NCI-H146 treated with DMSO at 0.1 percent for 48 hours (cell line): ENCODE data around the gene PPIH.
"Not testable (repeated sequence)": the region's sequence is repeated elsewhere in the genome, so short reads cannot be mapped to it uniquely, and the experiment has no call there.

Experiments
- DNase-seq: peaks from one replicate; lab custom pipeline; 2025; ENCODE audit not compliant: unreplicated experiment; lab: John Stamatoyannopoulos, UW

The PPIH gene

DNA sequence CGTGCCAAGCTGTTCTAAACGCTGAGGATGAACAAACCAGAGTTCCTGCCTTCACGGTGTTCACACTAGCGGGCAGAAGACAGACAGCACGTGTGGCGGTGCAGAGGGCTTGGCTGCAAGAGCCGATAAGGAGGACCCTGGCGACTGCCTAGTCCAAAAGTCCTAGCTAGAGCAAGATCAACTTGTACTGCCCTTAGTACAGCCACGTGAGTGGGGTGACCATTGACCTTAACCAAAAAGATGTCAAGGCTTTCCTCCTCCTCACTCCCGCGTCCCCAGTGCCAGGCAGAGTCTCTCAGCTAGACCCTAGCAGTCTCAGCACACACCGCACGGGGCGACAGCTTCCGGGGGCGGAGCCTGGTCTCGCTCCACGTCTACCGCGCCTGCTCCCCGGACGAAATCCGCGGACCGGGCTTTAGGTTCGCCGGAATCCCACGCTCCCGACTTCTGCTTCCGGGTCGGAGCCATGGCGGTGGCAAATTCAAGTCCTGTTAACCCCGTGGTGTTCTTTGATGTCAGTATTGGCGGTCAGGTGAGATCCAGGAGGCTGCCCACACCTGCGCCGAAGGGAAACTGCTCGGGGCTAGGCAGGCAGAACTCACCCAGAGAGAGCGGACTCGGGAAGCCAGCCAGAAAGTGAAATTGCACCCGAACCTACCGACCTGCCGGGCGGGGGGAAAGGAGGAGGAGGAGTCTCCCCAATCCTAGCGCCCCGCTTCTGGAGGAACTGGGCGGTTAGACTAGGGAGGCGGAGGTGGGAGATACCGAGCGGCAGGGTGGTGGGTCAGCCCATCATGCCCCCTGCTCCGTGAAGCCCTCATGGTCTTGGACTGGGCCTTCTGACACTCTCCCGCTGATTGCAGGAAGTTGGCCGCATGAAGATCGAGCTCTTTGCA, at the start of gene PPIH:
Gene PPIH, plus strand, starts transcription at position 443 of the 896 bp plus-strand sequence. Its CDS starts 24 bp downstream, at position 467.
- peak; percentile 84 for DNase-seq

DNA sequence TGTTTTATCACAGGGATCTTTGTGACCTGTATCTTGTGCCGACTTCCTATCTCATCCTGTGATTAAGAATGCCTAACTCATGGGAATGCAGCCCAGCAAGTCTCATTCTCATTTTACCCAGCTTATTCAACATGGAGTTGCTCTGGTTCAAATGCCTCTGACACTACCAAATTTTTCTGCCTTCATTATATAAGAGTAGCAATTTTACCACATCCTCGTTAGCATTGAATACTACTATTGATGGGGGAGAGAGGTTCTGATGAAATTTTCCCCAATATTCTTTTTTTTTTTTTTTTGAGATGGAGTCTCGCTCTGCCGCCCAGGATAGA, 44.5 kb upstream of the PPIH start:
- DNase-seq, result no peak

DNA sequence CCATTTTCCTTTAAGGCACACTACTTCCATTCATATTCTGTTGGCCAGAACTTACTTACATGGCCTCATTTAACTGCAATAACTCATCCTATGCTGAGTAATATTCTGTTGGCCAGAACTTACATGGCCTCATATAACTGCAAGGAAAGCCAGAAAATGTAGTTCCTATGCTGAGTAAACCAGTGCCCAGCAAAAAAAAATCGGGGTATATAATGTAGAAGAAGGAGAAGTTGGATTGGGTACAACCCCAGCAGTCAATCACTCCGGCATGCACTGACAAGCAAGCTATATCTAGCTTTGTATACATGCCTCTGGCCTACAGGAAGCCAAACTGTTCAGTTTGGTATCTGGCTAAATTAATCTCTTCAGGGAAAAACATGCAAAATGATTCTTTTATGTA, 39.4 kb upstream of the PPIH start:
- DNase-seq, result no peak

DNA sequence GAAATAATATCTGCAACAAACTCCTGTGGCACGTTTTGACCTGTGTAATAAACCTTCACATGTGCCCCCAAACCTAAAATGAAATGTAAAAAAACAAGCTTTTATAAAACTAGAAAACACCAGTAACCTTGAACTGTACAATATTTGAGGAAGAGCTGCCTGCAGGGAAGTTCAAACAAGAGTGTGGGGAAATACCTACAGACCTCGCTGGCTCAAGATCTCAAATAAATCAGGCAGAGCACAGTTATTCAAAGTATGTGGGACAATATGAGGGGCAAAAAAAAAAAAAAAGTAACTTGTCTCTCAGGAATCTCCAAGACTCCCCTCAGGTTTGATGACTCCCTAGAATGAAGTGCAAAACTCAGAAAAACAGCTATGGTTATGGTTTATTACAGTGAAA, 37.9 kb upstream of the PPIH start:
- no peak for DNase-seq

DNA sequence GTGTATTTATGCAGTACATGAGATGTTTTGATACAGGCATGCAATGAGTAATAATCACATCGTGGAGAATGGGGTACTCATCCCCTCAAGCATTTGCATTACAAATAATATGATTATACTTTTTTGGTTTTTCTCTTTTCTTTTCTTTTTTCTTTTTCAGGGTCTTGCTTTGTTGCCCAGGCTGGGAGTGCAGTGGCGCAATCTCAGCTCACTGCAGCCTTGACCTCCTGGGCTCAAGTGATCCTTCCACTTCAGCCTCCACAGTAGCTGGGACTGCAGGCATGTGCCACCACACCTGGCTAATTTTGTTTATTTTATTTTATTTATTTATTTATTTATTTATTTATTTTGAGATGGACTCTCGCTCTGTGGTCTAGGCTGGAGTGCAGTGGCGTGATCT, 37.0 kb upstream of the PPIH start:
- not testable (repeated sequence) for DNase-seq

DNA sequence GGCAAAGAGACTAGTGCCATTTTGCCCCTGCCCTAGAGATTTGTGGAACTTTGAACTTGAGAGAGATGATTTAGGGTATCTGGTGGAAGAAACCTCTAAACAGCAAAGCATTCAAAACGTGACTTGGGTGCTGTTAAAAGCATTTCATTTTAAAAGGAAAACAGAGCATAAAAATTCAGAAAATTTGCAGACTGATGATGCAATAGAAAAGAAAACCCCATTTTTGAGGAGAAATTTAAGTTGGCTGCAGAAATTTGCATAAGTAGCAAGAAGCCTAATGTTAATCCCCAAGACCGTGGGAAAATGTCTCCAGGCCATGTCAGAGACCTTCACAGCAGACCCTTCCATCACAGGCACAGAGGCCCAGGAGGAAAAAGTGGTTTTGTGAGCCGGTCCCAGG, 31.0 kb upstream of the PPIH start:
- not testable (repeated sequence) for DNase-seq

DNA sequence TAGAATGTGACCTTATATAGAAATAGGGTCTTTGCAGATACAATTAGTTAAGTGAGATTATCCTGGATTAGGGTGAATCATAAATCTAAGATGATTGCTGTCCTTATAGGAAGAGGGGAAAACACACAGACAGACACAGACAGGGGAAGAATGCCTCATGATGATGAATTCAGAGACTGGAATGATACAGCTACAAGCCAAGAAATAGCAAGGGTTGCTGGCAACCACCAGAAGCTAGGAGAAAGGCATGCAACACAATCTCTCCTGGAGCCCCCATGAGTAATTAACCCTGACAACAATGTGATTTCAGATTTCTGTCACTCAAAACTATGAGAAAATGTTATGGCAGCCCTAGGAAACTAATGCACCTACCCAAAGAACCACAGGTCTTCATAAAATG, 19.1 kb upstream of the PPIH start:
- DNase-seq, result no peak

DNA sequence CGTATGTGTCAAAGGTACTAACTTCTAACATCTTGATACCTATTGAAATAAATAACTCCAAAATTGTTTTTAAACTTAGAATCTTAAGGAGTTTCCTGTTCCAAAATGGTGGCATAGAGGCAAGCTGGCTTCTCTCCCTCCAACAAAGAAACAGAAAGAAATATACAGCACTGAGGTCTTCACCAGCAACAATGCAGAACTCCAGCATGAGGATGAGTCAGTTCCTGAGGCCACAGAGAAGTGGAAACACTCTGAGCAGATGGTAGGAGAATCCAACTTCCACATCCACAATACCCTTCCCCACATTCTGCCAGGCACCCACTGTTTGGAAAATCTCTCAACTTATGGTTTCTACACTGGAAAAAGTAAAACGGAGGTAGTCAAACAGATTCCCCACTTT, 12.2 kb upstream of the PPIH start:
- no peak for DNase-seq

DNA sequence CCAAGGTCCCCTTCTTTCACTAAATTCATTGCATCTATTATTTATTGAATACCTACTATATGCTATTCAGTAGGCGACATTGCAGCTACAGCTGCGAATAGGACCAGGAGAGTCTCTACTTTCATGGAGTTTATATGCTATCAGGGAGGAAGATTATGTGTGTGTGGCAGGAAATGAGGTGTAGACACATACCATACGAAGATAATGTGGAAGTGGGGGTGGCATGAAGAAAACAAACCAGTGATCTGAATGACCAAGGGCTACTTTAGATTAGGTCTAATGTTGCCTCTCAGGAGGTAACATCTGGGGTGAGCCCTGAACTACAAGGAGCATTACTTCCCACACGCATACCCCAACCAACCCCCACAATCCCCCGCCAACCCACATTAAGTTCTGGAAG, 1.0 kb upstream of the PPIH start:
- DNase-seq, result no peak

DNA sequence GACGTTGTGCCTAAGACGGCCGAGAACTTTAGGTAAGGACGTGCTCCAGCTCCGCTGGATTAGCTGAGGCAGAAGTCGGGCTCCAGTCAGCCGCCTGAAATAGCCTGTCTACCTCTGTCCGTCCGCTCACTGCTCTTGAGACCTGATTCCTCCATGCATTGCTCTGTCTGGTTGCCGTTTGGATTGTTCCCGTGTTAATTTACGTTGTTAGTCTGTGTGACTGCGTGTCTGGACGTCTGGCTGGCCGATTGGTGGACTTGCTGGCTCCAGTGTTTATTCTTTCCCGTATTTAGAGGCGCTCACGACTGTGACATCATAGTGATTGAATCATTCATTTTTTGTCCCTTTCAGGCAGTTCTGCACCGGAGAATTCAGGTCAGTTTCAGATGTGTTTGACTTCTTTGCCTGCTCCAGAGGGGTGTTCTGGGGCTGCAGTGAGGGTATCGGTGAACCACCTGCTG, 684 bp downstream of the PPIH start:
- DNase-seq, result no peak

DNA sequence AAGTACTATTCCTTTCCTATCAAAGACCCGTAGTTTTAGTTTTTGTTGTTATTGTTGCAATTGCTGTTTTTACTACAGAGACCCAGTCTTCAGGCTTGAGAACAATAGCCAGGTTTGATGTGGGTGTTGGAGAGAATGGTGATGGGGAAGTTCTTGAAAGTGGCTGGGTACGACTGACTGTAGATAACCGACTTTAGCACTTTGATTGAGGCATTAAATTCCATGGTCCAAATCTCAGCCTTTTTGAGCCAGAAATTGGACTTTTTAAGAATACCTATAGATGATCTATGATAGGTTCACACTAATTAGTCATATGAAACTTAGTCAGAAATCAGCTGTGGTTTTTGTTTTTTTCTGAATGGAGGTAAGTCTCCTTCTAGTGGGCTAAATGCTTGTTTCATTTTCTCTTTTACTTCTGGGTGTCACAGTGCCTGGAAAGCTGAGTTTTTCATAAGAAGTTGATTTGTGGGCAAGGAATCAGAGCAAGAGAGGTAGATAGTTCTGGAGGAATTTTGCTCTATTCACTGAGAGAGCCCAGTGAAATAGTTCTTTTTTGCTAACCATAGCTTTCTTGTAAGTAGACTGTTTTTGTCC, 2.8 kb downstream of the PPIH start:
- no peak for DNase-seq

DNA sequence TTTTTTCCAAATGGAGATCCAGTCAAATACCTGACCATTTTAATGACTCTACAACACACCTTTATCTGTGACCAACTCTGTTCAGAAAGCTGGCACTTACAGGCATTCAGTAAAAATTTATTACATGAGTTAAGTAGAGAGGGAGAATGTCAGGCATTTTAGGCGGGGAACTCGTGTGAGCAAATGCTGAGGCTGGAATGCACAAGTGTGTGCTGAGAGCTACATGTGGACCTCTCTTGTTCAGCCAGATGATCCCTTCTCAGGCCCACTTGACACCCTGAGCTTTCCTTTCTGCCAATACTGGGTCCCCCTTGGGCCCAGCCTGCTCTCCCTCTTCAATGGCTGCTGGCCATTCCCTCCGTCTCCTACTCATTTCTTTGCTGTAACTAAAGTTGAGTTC, 11.7 kb downstream of the PPIH start:
- DNase-seq, result no peak

DNA sequence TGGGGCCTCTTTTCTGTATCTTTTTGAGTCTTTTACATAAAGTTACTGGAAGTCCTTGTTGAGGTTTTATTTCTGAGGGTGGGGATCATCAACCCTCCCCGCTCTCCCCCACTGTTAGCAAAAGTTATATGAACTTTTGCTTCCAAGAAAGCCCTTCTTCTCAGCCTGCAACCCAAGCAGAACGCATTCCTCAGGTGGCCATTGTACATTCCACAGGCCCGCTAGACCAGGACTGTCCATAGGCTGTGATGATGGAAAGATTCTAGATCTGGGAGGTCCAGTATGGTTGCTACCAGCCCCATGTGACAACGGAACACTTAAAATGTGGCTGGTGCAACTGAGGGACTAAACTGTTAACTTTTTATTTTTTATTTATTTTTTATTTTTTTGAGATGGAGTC, 12.2 kb downstream of the PPIH start:
- no peak for DNase-seq

DNA sequence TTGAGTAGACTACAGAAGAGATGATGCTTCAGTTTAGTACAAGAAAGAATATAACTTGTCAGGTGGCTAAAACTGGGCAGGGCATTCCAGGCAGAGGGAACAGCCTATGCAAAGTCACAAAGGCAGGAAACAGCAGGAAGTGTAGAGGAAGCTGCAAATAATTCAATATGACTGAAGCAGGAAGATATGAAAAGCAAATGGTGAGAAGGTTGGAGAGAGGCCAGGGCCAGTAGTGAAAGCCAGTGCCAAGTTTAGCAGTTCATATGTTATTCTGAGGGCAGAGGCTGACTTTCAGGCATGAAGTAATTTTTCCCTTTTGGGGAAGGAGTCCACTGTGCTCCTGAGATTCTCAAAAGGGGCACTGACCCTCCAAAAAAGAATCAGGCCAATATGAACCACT, 16.0 kb downstream of the PPIH start:
- no peak for DNase-seq

DNA sequence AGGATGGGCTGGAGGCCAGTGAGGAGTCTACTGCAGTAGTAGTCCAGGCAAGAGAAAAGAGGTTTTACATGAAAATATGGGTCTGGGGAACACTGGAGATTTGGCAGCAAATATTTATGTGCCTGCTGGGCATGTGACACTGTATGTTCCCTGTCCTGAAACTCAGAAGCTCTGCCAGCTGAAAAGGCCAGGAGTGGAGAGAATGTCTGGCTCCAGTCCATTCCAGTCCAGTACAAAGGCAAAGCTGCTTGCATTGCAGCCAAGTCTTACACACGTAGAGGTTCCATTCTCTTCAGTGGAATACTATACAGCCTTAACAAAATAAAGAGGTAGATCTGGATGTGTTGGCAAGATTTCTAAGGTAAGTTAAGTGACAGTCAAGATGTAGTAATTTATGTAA, 16.5 kb downstream of the PPIH start:
- no peak for DNase-seq

DNA sequence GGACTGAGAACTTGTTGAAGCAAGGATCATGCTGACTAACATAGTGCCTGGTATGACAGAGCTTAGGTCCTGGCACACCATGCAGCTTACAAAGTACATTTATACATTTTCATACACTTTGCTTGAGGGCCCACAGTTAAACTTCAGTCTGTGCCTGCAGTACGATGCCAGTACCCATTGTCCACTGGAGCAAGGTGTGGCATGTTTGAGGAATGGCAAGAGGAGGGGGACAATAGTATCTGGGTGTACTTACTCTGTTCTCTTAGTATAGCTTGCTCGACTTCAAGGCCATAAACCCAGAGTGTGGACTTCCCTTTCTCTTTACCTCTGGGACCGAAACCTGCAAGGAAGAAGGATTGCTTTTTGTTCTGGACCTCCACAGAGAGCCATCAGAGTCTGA, 17.2 kb downstream of the PPIH start:
- no peak for DNase-seq

DNA sequence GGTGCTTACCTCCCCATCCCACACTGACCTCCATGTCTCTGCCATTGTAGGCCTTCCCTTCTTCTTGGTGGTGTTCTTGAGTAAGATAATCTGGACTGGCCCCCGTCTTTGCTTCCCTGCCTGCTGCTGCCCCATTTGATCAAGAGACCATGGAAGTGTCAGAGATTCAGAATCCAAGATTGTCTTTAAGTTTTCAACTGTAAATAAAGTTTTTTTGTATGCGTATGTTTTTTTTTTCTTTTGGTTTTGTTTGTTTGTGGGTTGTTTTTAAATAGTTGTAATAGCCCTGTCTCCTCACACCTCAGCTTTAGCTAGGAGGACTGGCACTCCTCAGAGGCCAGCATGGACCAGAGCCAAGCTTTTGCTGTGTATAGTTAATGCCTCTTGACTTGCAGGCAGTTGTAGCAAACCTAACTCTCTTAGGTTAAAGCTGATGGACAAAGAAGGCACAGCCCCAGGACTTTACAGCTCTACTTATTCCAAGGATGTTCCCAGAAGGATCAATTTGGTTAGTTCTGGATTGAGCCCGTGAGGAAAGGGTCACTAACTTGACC, 18.4 kb downstream of the PPIH start:
- no peak for DNase-seq

DNA sequence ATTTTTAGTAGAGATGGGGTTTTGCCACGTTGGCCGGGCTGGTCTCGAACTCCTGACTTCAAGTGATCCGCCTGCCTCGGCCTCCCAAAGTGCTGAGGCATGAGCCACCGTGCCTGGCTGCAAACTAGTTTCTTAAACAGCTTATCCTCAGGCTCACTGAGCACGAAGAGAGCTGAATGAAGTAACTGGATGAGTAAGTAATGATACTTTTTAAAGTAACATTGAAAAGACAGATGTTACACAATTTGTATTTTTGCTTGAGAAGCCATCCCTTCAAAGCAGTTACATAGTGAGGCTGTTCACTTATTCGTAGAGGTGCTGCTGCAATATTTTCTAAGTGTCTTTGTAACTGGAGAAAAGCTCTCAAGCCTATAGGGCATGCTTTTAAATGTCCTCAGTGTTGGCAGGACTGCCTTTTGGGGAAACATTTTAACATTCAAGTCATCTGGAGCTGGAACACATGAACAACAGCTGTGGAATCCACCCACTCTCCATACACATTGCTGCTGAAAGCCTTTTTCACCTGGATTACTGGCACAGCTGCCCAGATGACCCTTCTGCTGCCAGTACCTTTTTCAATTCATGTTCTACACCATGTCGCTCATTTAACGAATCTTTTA, 21.3 kb downstream of the PPIH start:
- no peak for DNase-seq

DNA sequence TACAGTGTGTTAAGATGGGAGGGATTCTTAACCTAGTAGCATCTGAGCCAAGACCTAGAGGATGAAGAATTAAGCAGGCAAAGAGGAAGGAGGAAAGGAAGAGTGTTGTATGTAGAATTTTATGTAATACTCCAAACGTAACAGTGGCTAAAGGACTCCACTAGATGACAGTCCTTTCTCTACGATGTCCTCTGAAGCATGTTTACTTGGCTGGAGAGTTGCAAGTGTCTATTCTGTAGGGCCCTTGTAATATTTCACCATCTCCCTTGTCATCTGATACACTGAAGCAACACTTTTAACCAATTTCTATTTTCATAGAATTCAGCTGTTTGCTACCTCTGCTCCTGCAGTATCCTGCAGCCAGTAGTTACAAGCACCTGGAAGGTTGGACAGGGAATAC, 21.8 kb downstream of the PPIH start:
- DNase-seq, result no peak

DNA sequence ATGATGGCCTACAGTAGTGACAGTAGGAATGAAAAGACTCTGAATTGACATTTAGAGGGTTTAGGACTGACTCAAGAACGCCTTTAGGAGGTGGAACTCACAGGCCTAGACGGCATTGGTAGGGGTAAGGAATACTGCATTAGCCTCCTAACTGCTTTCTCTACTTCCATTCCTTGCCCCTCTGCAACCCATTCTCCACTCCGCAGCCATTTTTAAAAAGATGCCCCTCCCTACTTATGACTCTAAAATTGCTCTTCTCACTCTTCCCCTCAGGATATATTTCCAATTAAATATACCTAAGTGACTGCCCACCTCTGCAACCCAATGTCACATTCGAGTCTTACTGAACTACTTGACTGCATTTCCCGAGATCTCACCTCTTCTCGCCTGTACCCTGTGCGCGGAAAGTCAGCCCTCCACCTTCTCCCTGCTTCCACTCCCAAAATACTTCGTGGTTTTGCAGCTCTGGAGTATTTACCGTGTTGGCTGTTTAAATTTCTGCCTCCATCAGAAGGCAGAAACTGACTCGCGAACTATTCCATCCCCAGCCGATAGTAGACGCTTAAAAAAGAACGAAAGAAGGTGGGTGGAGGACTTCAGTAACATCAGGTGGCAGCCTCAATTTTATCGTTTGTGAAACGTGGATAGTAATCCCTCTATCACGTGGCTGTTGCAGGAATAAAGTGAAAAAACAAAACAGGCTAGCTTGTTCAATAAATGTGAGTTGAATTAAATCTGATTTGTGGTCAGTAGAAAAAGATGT, 22.9 kb downstream of the PPIH start:
- DNase-seq, result no peak
